NCI-H146 treated with DMSO at 0.1 percent for 48 hours (cell line): ENCODE results near the gene NRP1.
"Not testable (repeated sequence)": the region's sequence is repeated elsewhere in the genome, so short reads cannot be mapped to it uniquely, and the experiment has no call there.

ENCODE experiments used
- DNase-seq: peaks from one replicate; lab custom pipeline; 2025; ENCODE audit not compliant: unreplicated experiment; lab: John Stamatoyannopoulos, UW

The NRP1 gene

GRCh38 chr10:33240931-33241330 is 93.5 kb downstream of the NRP1 start:
- DNase-seq = no peak

GRCh38 chr10:33240258-33240657 is 94.2 kb downstream of the NRP1 start:
- DNase-seq = no peak

DNA sequence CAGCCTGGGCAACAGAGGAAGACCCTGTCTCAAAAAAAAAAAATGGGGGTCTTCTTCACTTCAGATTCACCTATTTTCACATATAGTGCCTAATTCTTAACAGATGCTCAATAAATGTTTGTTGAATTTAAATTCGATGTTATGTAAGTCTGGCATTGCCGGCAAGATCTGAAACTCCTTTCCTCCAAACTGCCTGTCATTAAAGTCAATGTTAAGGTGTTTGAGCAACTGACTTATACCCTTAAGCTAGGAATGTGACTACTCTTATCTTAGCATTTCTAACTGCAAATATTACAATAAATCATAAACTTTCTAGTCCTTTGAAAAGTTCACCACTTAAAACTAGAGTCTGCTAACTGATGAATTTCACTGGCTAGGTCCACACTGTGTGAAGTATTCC is 95.2 kb downstream of the NRP1 start:
- no peak for DNase-seq

- DNase-seq = no peak
Observed at GRCh38 chr10:33238643-33239042, 95.8 kb downstream of the NRP1 start.

- no peak for DNase-seq
Observed at GRCh38 chr10:33237736-33238624, 96.5 kb downstream of the NRP1 start.

- peak; percentile 2 for DNase-seq
Observed at GRCh38 chr10:33236916-33237315, 97.6 kb downstream of the NRP1 start.

DNA sequence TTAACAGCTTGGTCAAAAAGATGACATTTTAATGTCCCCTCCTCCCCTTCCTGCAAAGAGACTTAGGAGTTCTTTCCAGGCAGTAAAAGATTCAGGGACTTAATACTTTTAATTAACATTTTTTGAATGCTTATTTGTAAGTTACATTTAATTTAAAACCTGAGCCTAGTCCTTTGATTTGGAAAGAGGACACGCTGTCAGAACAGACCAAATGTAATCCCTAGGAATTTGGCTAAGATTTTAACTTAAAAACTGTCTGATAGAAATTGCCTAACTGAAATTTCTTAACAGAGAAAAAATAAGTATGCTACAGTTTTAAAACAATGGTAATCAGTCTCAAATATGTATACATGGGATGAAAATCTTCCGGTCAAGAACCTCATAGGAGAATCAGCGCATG is 98.5 kb downstream of the NRP1 start:
- no peak for DNase-seq

GRCh38 chr10:33235251-33235884 is 99.1 kb downstream of the NRP1 start:
- no peak for DNase-seq

GRCh38 chr10:33234831-33235237 is 99.6 kb downstream of the NRP1 start:
- no peak for DNase-seq

DNA sequence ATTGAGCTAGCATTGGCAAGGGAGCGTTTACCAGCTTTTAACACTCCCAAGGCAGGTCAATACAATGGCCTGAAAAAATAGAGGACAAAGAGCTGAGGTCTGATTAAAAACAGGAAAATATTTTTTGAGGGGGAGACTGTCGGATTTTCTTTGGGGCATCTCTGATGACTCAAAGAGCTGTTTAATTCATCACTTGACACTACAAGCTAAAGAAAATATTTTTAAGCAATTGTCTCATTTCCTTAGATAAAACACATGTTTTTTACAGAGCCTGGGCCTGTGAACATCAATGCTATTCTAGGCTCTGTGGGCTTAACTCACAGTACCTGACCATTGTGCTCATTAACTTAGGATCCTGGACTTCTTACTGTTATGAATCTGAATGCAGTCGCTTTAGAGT is 100.8 kb downstream of the NRP1 start:
- DNase-seq = no peak

DNA sequence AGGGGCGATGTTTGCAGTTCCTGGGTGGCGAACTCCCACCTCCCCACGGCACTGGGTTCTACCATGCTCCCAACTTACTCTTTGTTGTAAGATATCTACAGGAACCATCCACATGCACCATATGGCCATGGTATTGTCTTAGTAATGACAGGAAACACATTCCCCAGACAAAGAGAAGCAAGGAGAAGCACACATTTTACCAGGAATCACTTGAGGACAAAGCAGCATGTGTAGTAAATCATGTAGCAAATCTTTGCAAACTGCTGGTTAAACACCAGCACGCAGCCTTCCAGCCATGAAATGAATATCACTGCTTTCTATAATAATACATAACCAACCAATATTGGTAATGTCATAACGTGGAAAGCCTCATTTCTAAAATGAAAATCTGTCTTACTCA is 101.2 kb downstream of the NRP1 start:
- DNase-seq = peak; percentile 3

- DNase-seq = no peak
Observed at GRCh38 chr10:33231621-33232350, 102.7 kb downstream of the NRP1 start.

- no peak for DNase-seq
Observed at GRCh38 chr10:33229949-33230267, 104.6 kb downstream of the NRP1 start.

GRCh38 chr10:33229252-33229948 is 105.1 kb downstream of the NRP1 start:
- DNase-seq = no peak

- no peak for DNase-seq
Observed at GRCh38 chr10:33228426-33228825, 106.0 kb downstream of the NRP1 start.

DNA sequence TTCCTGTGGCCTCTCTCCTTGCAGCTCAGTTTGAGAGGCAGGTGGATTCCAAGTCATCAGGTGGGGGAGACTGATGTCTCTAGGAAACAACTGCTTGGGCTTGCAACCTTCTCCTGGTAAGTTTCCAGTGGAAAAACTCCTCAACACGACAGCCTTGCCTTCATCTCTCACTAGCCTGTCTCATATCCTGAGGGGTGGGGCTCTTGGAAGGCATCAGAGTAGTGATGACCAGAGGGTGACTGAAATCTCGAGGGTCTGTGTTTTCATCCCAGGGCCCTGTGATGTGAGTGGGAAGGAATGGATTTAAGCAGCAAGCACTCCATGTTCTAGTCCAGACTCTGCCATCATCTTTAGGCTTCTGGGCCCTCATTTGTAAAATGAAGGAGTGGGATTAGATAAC is 107.0 kb downstream of the NRP1 start:
- DNase-seq = no peak

DNA sequence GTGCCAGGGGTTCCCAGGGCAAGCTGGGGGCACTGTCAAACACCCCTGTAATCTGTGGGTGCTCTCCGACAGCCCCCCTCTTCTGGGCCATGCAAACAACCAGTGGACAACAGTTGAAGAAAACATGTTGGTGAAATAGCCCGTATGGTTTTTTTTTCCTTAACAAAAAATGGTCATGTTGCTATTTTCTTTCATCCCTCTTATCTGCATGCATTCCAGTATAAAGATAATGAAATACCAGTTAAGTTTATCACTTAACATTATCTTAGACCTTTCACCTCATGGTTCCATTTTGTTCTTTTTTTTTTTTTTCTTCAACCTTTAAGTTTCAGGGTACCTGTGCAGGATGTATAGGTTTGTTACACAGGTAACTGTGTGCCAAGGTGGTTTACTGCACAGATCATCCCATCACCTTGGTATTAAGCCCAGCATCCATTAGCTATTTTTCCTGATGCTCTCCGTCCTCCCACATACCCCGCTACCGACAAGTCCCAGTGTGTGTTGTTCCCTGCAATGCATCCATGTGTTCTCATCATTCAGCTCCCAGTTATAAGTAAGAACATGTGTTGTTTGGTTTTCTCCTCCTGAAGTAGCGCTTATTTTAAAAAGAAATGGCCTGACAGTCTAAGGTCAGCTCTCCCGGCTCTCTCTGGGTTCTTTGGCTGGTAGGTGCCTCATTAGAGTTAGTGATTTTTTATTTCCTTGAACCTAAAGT is 110.1 kb downstream of the NRP1 start:
- no peak for DNase-seq

DNA sequence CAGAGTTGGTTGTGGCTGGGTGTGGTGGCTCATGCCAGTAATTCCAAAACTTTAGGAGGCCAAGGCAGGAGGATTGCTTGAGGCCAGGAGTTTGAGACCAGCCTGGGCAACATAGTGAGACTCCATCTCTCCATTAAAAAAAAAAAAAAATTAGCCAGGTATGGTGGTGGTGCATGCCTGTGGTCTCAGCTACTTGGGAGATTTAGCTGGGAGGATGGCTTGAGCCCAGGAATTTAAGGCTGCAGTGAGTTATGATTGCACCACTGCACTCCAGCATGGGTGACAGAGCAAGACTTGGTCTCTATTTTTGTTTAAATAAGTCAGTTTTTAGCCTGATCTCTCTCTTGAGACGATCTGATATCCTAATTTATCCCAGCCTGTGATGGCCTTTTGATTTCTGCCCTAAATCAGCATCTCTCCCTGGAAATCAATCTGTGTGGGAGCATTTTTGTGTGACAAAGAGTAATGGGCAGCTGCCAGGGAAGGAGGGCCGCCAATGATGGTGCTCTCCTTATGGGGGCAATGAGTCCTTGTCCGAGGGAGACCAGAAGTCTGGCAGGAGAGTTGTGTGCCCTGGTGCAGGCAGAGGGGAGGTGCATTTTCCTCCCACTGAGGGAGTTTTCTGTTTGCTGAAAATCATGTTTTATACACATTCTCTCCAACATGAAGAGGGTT is 111.0 kb downstream of the NRP1 start:
- no peak for DNase-seq

DNA sequence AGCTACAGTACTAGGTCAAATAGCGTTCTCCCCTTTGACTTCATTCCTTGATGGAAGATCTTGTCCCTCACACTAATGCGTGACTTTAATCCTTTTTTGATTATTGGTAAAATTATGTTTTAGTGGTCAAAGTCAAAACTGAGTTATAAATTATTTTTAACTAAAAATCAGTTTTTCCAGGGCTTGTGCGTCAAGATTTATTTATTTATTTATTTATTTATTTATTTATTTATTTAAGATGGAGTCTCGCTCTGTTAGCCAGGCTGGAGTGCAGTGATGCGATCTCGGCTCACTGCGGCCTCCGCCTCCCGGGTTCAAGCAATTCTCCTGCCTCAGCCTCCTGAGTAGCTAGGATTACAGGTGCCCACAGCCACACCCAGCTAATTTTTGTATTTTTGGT is 112.2 kb downstream of the NRP1 start:
- not testable (repeated sequence) for DNase-seq

DNA sequence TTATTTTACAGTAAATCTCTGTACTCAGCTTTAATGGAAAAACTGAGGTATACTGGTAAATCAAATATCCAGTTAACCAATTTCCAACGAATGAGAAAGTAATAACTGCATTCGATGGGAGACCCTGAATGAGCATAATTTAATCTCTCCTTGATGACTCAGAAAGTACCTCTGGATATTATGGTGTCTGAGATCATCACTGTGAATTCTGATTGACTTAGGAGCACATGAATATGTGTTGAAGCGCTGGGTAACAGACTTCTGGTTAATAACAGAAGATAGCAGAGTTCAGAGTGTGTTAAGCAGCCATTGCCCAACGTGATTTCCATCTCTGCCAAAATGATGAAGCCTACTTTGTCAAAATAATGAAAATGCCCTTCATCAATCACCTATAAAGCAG is 116.6 kb downstream of the NRP1 start:
- DNase-seq = no peak
